Spinal cord (tissue), 10 donors: Measurements from ENCODE around the gene LIPJ. TPM values are rescaled to one million over a fixed set of nuclear protein-coding genes. Genes with fewer than 3 reads are reported as not detected.

Experiments
- DNase-seq, 6 donors: peaks; one replicate each; pipeline versions ENCODE4 v3.0.0 to v3.0.0-alpha.2; 2013 to 2015; ENCODE audit warnings: low spot score in 6 of 6, low read depth in 4 of 6
- H3K27ac ChIP-seq: one replicate; pipeline ENCODE4 v1.5.1; 2013; ENCODE audit warnings: low read depth, low read length, control low read depth
- H3K27me3 ChIP-seq: one replicate; pipeline ENCODE4 v1.6.1; 2013; ENCODE audit warnings: low read length; ENCODE audit not compliant: control insufficient read depth, insufficient read depth
- H3K36me3 ChIP-seq: one replicate; pipeline ENCODE4 v1.6.1; 2013; ENCODE audit warnings: low read length; ENCODE audit not compliant: control insufficient read depth, insufficient read depth
- H3K4me1 ChIP-seq: one replicate; pipeline ENCODE4 v1.6.1; 2013; ENCODE audit warnings: low read length; ENCODE audit not compliant: control insufficient read depth, insufficient read depth
- H3K4me3 ChIP-seq: one replicate; pipeline ENCODE4 v1.5.1; 2013; ENCODE audit warnings: low read depth, low read length, control low read depth
- H3K9me3 ChIP-seq: one replicate; pipeline ENCODE4 v1.6.1; 2013; ENCODE audit warnings: low read length; ENCODE audit not compliant: control insufficient read depth, insufficient read depth
- WGBS: methylation state at CpG from one replicate; pipeline ENCODE4 v1.1.5; 2013; ENCODE audit warnings: missing lambda C conversion rate; ENCODE audit not compliant: insufficient coverage; 5-methylcytosine and 5-hydroxymethylcytosine counted together
- long read RNA-seq, 4 donors: transcript quantifications; one replicate each; lab custom pipeline, GENCODE V29; 2026
- polyA plus RNA-seq, 2 donors: library from polyadenylated mRNA; unstranded; fragments of 120-200 nt; gene quantifications; one replicate each; pipeline ENCODE4 v1.2.1, GENCODE V29; 2013; ENCODE audit not compliant: insufficient read length in 2 of 2
- total RNA-seq, 2 donors: library from RNA; depleted of rRNA in 1 of 2; stranded (reverse); fragments of 120-200 nt in 1 of 2; fragments of >200 nt in 1 of 2; gene quantifications; one replicate each; pipeline versions ENCODE4 v1.2.3 to v1.2.4, GENCODE V29; 2013 to 2014
- donor health status: healthy.

LIPJ gene
- under 1 TPM; 0.28 to 0.40 TPM for total RNA-seq
- polyA plus RNA-seq: under 1 TPM; 0.30 to 0.73 TPM
- long read RNA-seq, donor 1: 0 reads
- long read RNA-seq, donor 2: 0 reads
- long read RNA-seq, donor 3: 0 reads
- long read RNA-seq, donor 4: 0 reads

- Histone ChIP-seq H3K27me3 (no peaks in the 10 kb centered on the region), H3K9me3 (no peaks in the 10 kb centered on the region), H3K4me3 (no peak within 1 kb of the TSS), H3K36me3 (no peaks in the 10 kb centered on the region), H3K4me1 (peaks cover 7% of the 10 kb centered on the region), H3K27ac (no peak within 1 kb of the TSS)
- no CpG with 5 or more reads among the region's 2 CpGs for WGBS
- DNase-seq: no peak
These were observed at the start of gene LIPJ for GRCh38 chr10:88586462-88586861. Gene LIPJ (plus strand): TSS chr10:88586762. CDS start chr10:88590688, 3,926 bp downstream.

DNA sequence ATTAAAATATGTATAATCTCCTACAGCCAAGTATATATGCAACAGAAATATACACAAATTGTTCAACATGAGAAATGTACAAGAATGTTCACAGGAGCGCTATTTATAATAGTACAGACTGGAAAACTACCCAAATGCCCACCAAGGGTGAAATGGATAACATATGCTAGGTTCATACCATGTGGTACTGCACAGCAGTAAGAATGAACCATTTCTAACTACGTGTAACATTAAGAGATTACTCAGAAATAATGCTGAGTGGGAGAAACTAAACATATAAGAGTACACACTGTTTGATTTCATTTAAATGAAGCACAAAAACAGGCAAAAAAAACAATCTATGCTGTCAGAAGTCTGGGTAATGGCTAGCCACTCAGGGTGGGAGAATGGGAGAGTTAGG is 49.2 kb upstream of the LIPJ start:
- WGBS: no CpG with 5 or more reads among the region's 2 CpGs
- no peak for DNase-seq
- no peak overlapping the region for H3K4me3 ChIP-seq
- H3K4me1 ChIP-seq: no peaks in the 10 kb centered on the region
- no peaks in the 10 kb centered on the region for H3K27me3 ChIP-seq
- no peaks in the 10 kb centered on the region for H3K36me3 ChIP-seq
- no peak overlapping the region for H3K27ac ChIP-seq
- no peaks in the 10 kb centered on the region for H3K9me3 ChIP-seq

DNA sequence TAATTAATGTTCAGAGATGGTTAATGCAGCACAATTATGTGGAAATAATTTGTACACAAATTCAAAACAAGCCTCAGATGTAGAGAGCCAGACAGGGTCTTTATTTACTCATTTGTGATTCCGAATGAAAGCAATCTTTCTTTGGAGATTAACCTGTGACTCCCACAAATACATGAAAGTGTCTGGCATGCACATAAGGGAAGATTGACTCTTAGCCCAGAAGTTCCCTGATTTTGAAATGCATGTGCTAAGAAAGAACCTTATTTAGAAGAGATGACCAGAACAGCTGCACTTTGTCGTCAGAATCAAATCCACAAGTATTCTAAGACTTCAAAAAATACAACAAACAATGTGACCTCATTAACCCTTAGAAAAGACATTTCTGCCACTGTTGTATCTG is 48.5 kb upstream of the LIPJ start:
- WGBS: 20% methylated on average over 1 of the region's 2 CpGs
- peak in 1 of 6 donors; percentile 14 for DNase-seq

DNA sequence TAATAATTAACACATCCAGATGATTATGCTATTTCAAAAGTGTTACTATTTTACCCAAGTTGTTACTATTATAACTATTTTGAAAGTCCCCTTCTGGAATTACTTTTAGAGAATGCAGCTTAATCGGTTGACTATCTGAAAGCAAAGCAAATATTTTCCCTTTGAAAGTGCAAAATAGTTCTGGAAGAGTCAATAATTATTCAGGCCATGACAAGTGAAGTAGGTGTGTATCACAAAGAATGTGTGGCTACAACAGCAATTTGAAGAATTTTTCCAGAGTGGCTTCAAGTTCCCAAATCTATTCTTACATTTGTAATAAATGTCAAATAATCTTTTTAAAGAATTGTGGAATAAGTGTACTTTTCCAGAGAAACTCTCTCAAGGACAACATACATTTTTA is 46.2 kb upstream of the LIPJ start:
- Histone ChIP-seq H3K27ac (no peak overlapping the region), H3K9me3 (no peaks in the 10 kb centered on the region)
- 80% methylated on average over 1 of the region's 1 CpG for WGBS

More for the DNA sequence above, 48.5 kb upstream of the LIPJ start:
- Histone ChIP-seq H3K27me3 (no peaks in the 10 kb centered on the region), H3K4me1 (no peaks in the 10 kb centered on the region), H3K36me3 (no peaks in the 10 kb centered on the region), H3K4me3 (no peak overlapping the region), H3K27ac (no peak overlapping the region), H3K9me3 (no peaks in the 10 kb centered on the region)

GRCh38 chr10:88541116-88541626 is 45.4 kb upstream of the LIPJ start:
- WGBS: 100% methylated on average over 1 of the region's 5 CpGs
- no peaks in the 10 kb centered on the region for H3K4me1 ChIP-seq
- no peak for DNase-seq
- no peaks in the 10 kb centered on the region for H3K27me3 ChIP-seq
- H3K36me3 ChIP-seq: no peaks in the 10 kb centered on the region
- H3K4me3 ChIP-seq: no peak overlapping the region
- H3K27ac ChIP-seq: no peak overlapping the region
- H3K9me3 ChIP-seq: no peaks in the 10 kb centered on the region

More for the DNA sequence above, 46.2 kb upstream of the LIPJ start:
- Histone ChIP-seq H3K4me1 (no peaks in the 10 kb centered on the region), H3K27me3 (no peaks in the 10 kb centered on the region), H3K36me3 (no peaks in the 10 kb centered on the region), H3K4me3 (no peak overlapping the region)
- DNase-seq: no peak

GRCh38 chr10:88542522-88542921 is 44.0 kb upstream of the LIPJ start:
- no peaks in the 10 kb centered on the region for H3K36me3 ChIP-seq
- DNase-seq: no peak
- 92% methylated on average over 2 of the region's 4 CpGs for WGBS
- no peak overlapping the region for H3K27ac ChIP-seq
- no peak overlapping the region for H3K4me3 ChIP-seq
- no peaks in the 10 kb centered on the region for H3K27me3 ChIP-seq
- H3K4me1 ChIP-seq: no peaks in the 10 kb centered on the region
- H3K9me3 ChIP-seq: no peaks in the 10 kb centered on the region

GRCh38 chr10:88544140-88544870 is 42.3 kb upstream of the LIPJ start:
- no peak for DNase-seq
- no peaks in the 10 kb centered on the region for H3K4me1 ChIP-seq
- no peak overlapping the region for H3K4me3 ChIP-seq
- H3K9me3 ChIP-seq: no peaks in the 10 kb centered on the region
- no peaks in the 10 kb centered on the region for H3K27me3 ChIP-seq
- no peaks in the 10 kb centered on the region for H3K36me3 ChIP-seq
- no peak overlapping the region for H3K27ac ChIP-seq
- WGBS: no CpG with 5 or more reads among the region's 2 CpGs

DNA sequence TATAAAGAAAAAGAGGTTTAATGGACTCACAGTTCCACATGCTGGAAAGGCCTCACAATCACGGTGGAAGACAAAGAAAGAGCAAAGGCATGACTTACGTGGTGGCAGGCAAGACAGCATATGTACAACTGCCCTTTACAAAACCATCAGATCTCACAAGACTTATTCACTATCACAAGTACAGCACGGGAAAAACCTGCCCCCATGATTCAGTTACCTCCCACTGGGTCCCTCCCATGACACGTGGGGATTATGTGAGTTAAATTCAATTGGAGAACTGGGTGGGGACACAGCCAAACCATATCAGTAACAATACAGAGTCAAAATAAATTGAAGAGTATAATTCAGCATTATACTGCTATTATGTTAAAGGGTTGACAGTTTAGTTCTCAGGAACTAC is 41.2 kb upstream of the LIPJ start:
- Histone ChIP-seq H3K36me3 (no peaks in the 10 kb centered on the region), H3K27ac (no peak overlapping the region), H3K9me3 (no peaks in the 10 kb centered on the region), H3K4me3 (no peak overlapping the region), H3K4me1 (no peaks in the 10 kb centered on the region), H3K27me3 (no peaks in the 10 kb centered on the region)
- DNase-seq: no peak
- 44% methylated on average over 2 of the region's 4 CpGs for whole genome bisulfite sequencing

DNA sequence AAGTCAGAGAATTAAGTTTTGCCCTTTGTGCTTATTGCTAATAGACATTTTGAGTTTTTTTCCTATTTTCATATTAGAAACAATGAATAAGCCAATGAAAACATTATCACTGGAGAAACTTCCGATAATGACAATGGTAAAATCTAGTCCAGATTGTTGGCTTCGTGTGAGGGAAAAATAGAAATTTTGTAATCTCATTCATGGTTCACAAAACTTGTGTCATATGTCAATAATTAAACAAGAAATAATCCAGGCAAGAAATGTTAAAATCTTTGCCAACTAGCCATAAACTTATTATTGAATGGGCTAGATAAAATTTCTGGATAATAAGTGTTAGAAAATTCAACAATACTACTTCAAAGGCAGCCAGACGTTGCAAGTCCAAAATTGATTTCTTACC is 40.1 kb upstream of the LIPJ start:
- Histone ChIP-seq H3K27me3 (no peaks in the 10 kb centered on the region), H3K36me3 (no peaks in the 10 kb centered on the region), H3K27ac (no peak overlapping the region), H3K9me3 (no peaks in the 10 kb centered on the region), H3K4me3 (no peak overlapping the region), H3K4me1 (no peaks in the 10 kb centered on the region)
- no CpG with 5 or more reads among the region's 3 CpGs for WGBS
- no peak for DNase-seq

GRCh38 chr10:88551246-88551645 is 35.3 kb upstream of the LIPJ start:
- Histone ChIP-seq H3K4me1 (no peaks in the 10 kb centered on the region), H3K27ac (no peak overlapping the region), H3K27me3 (no peaks in the 10 kb centered on the region), H3K4me3 (no peak overlapping the region), H3K36me3 (no peaks in the 10 kb centered on the region), H3K9me3 (no peaks in the 10 kb centered on the region)
- WGBS: no CpG with 5 or more reads among the region's 2 CpGs
- DNase-seq: no peak
